Duodenal mucosa (tissue), 2 donors: ENCODE results near the gene LDB3.
"Not testable (repeated sequence)": the region's sequence is repeated elsewhere in the genome, so short reads cannot be mapped to it uniquely, and the experiment has no call there.

Source experiments
- H3K27ac ChIP-seq: one replicate; pipeline ENCODE4 v1.7.0; 2013; ENCODE audit warnings: low read depth, low read length
- H3K27me3 ChIP-seq, 2 donors: one replicate each; pipeline ENCODE4 v1.7.0; 2013; ENCODE audit warnings: low read length in 2 of 2, control low read depth in 1 of 2; ENCODE audit not compliant: insufficient read depth in 2 of 2, control insufficient read depth in 1 of 2
- H3K36me3 ChIP-seq, 2 donors: one replicate each; pipeline ENCODE4 v1.7.0; 2013; ENCODE audit warnings: low read length in 2 of 2, control low read depth in 1 of 2; ENCODE audit not compliant: insufficient read depth in 2 of 2, control insufficient read depth in 1 of 2
- H3K4me1 ChIP-seq, 2 donors: one replicate each; pipeline ENCODE4 v1.7.0; 2013; ENCODE audit warnings: low read length in 2 of 2, control low read depth in 1 of 2; ENCODE audit not compliant: insufficient read depth in 2 of 2, control insufficient read depth in 1 of 2
- H3K4me3 ChIP-seq, 2 donors: one replicate each; pipeline ENCODE4 v1.7.0; 2013; ENCODE audit warnings: low read length in 2 of 2, low read depth in 1 of 2
- H3K9ac ChIP-seq, 2 donors: one replicate each; pipeline ENCODE4 v1.7.0; 2013; ENCODE audit warnings: low read length in 2 of 2, low read depth in 1 of 2
- H3K9me3 ChIP-seq, 2 donors: one replicate each; pipeline ENCODE4 v1.7.0; 2013; ENCODE audit warnings: low read length in 2 of 2, control low read depth in 1 of 2; ENCODE audit not compliant: control insufficient read depth in 1 of 2

Gene LDB3

GRCh38 chr10:86644152-86644793 lies 24.0 kb upstream of the LDB3 start:
- H3K27ac ChIP-seq: no peak overlapping the region
- H3K9me3 ChIP-seq: no peaks in the 10 kb centered on the region
- no peak overlapping the region for H3K9ac ChIP-seq
- H3K36me3 ChIP-seq: no peaks in the 10 kb centered on the region
- H3K4me1 ChIP-seq: peaks cover 4 to 7% of the 10 kb centered on the region in 2 donors
- no peak overlapping the region for H3K4me3 ChIP-seq
- no peaks in the 10 kb centered on the region for H3K27me3 ChIP-seq

GRCh38 chr10:86644794-86645445 lies 23.4 kb upstream of the LDB3 start:
- H3K4me3 ChIP-seq: no peak overlapping the region
- peaks cover 8 to 11% of the 10 kb centered on the region in 2 donors for H3K4me1 ChIP-seq
- H3K36me3 ChIP-seq: no peaks in the 10 kb centered on the region
- H3K27me3 ChIP-seq: no peaks in the 10 kb centered on the region
- H3K27ac ChIP-seq: no peak overlapping the region
- H3K9ac ChIP-seq: no peak overlapping the region
- H3K9me3 ChIP-seq: no peaks in the 10 kb centered on the region

- H3K4me1 ChIP-seq: peaks cover 8 to 11% of the 10 kb centered on the region in 2 donors
- not testable (repeated sequence) for H3K36me3 ChIP-seq, H3K4me3 ChIP-seq, H3K27ac ChIP-seq, H3K27me3 ChIP-seq, H3K9me3 ChIP-seq, H3K9ac ChIP-seq
These were observed 22.6 kb upstream of the LDB3 start for GRCh38 chr10:86645621-86646165.

- Histone ChIP-seq H3K9ac (no peak overlapping the region), H3K4me3 (no peak overlapping the region), H3K9me3 (no peaks in the 10 kb centered on the region), H3K27me3 (no peaks in the 10 kb centered on the region), H3K36me3 (no peaks in the 10 kb centered on the region), H3K4me1 (peaks cover 8 to 11% of the 10 kb centered on the region in 2 donors), H3K27ac (no peak overlapping the region)
These were observed 21.8 kb upstream of the LDB3 start for GRCh38 chr10:86646532-86646931.

- H3K27ac ChIP-seq: no peak overlapping the region
- no peaks in the 10 kb centered on the region for H3K9me3 ChIP-seq
- no peak overlapping the region for H3K9ac ChIP-seq
- no peak overlapping the region for H3K4me3 ChIP-seq
- no peaks in the 10 kb centered on the region for H3K27me3 ChIP-seq
- peaks cover 8 to 11% of the 10 kb centered on the region in 2 donors for H3K4me1 ChIP-seq
- no peaks in the 10 kb centered on the region for H3K36me3 ChIP-seq
These were observed 21.4 kb upstream of the LDB3 start for GRCh38 chr10:86646933-86647332.

- Histone ChIP-seq H3K36me3 (no peaks in the 10 kb centered on the region), H3K9me3 (no peaks in the 10 kb centered on the region), H3K27ac (no peak overlapping the region), H3K27me3 (no peaks in the 10 kb centered on the region), H3K4me3 (no peak overlapping the region), H3K4me1 (peaks cover 7 to 8% of the 10 kb centered on the region in 2 donors), H3K9ac (no peak overlapping the region)
These were observed 20.3 kb upstream of the LDB3 start for GRCh38 chr10:86647773-86648703.

GRCh38 chr10:86648704-86649427 lies 19.4 kb upstream of the LDB3 start:
- H3K9ac ChIP-seq: no peak overlapping the region
- no peak overlapping the region for H3K27ac ChIP-seq
- no peaks in the 10 kb centered on the region for H3K9me3 ChIP-seq
- no peaks in the 10 kb centered on the region for H3K27me3 ChIP-seq
- no peaks in the 10 kb centered on the region for H3K36me3 ChIP-seq
- peaks cover 6 to 8% of the 10 kb centered on the region in 2 donors for H3K4me1 ChIP-seq
- no peak overlapping the region for H3K4me3 ChIP-seq

- Histone ChIP-seq H3K27ac (no peak overlapping the region), H3K36me3 (no peaks in the 10 kb centered on the region), H3K4me1 (peaks cover 6 to 8% of the 10 kb centered on the region in 2 donors), H3K27me3 (no peaks in the 10 kb centered on the region), H3K9me3 (no peaks in the 10 kb centered on the region), H3K4me3 (no peak overlapping the region), H3K9ac (no peak overlapping the region)
These were observed 18.7 kb upstream of the LDB3 start for GRCh38 chr10:86649471-86650150.

- Histone ChIP-seq H3K27me3 (no peaks in the 10 kb centered on the region), H3K4me3 (no peak overlapping the region), H3K27ac (no peak overlapping the region), H3K36me3 (no peaks in the 10 kb centered on the region), H3K9me3 (no peaks in the 10 kb centered on the region), H3K9ac (no peak overlapping the region), H3K4me1 (peaks cover 6 to 8% of the 10 kb centered on the region in 2 donors)
These were observed 18.2 kb upstream of the LDB3 start for GRCh38 chr10:86650151-86650550.
